Islet precursor cell (in vitro differentiated cells): ENCODE data around the gene ZMYND19.
"Not testable (repeated sequence)": the region's sequence is repeated elsewhere in the genome, so short reads cannot be mapped to it uniquely, and the experiment has no call there.

Experiments
- DNase-seq: peaks from one replicate; pipeline ENCODE4 v3.0.0-alpha.2; 2018

The ZMYND19 gene

GRCh38 chr9:137590469-137591383 is at the start of gene ZMYND19:
ZMYND19 (minus strand) TSS chr9:137590512; CDS start chr9:137590263, 249 bp downstream.
- DNase-seq = peak; percentile 88

- no peak for DNase-seq
Measured at GRCh38 chr9:137639303-137640051, 49.2 kb upstream of the ZMYND19 start.

- DNase-seq = no peak
Measured at GRCh38 chr9:137638680-137639079, 48.4 kb upstream of the ZMYND19 start.

- no peak for DNase-seq
Measured at GRCh38 chr9:137634016-137634415, 43.7 kb upstream of the ZMYND19 start.

GRCh38 chr9:137632230-137633161 is 42.2 kb upstream of the ZMYND19 start:
- no peak for DNase-seq

- no peak for DNase-seq
Measured at GRCh38 chr9:137631345-137632229, 41.3 kb upstream of the ZMYND19 start.

GRCh38 chr9:137630679-137631078 is 40.4 kb upstream of the ZMYND19 start:
- no peak for DNase-seq

- DNase-seq = no peak
Measured at GRCh38 chr9:137630126-137630525, 39.8 kb upstream of the ZMYND19 start.

- not testable (repeated sequence) for DNase-seq
Measured at GRCh38 chr9:137627406-137627805, 37.1 kb upstream of the ZMYND19 start.

GRCh38 chr9:137626464-137626863 is 36.2 kb upstream of the ZMYND19 start:
- DNase-seq = no peak

GRCh38 chr9:137622211-137622610 is 31.9 kb upstream of the ZMYND19 start:
- DNase-seq = not testable (repeated sequence)

- no peak for DNase-seq
Measured at GRCh38 chr9:137621131-137621757, 30.9 kb upstream of the ZMYND19 start.

- no peak for DNase-seq
Measured at GRCh38 chr9:137620581-137620980, 30.3 kb upstream of the ZMYND19 start.

- no peak for DNase-seq
Measured at GRCh38 chr9:137620048-137620405, 29.7 kb upstream of the ZMYND19 start.

- DNase-seq = no peak
Measured at GRCh38 chr9:137619240-137620047, 29.1 kb upstream of the ZMYND19 start.

- DNase-seq = peak; percentile 88
Measured at GRCh38 chr9:137618105-137619067, 28.1 kb upstream of the ZMYND19 start, which contains the start of gene EHMT1. EHMT1 (plus strand) TSS chr9:137619005; CDS start chr9:137619029, 24 bp downstream.

- DNase-seq = no peak
Measured at GRCh38 chr9:137615387-137615871, 25.1 kb upstream of the ZMYND19 start.

- no peak for DNase-seq
Measured at GRCh38 chr9:137614631-137615386, 24.5 kb upstream of the ZMYND19 start.
